ENCODE measurements around the gene MESD.
"Not testable (repeated sequence)": the region's sequence is repeated elsewhere in the genome, so short reads cannot be mapped to it uniquely, and the experiment has no call there.

Gene MESD

DNA sequence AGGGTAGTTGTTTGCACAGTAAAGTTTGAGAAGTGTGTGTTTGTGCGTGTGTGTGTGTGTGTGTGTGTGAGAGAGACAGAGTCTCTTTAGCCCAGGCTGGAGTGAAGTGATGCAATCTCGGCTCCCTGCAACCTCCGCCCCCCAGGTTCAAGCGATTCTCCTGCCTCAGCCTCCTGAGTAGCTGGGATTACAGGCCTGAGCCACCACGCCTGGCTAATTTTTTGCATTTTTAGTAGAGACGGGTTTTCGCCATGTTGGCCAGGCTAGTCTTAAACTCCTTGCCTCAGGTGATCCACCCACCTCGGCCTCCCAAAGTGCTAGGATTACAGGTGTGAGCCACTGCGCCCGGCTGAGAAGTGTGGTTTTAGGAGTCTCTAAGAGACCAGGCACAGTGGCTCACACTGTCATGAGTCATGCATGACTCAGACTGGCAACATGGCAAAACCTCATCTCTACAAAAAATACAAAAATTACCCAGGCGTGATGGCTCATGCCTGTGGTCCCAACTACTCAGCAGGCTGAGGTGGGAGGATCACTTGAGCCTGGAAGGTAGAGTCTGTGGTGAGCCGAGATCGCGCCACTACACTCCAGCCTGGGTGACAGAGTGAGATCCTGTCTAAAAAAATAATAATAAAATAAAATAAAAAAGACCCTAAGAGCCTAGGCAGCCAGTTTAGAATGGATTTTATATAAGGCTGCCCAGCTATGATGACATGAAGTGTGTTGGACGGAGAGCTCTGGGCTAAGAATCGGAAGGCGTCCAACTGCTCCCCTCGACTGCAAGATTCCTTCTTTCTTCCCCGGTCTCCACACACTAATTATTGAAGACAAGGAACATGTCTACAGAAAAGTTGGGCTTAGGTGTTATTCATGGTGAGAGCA lies 33.8 kb downstream of the MESD start:
- H3K27me3 ChIP-seq (replicated peaks; ENCODE audit: control insufficient read depth, insufficient read depth, low read length); H3K9me3 ChIP-seq (ENCODE audit: control insufficient read depth, low read length); H3K9ac ChIP-seq (ENCODE audit: low read length); H3K4me3 ChIP-seq (ENCODE audit: low read length); H3K4me1 ChIP-seq (ENCODE audit: control insufficient read depth, insufficient read depth, low read length): not testable (repeated sequence)
- peak; percentile 80 for DNase-seq (ENCODE audit: low read depth)
- H3K36me3 ChIP-seq (ENCODE audit: control insufficient read depth, insufficient read depth, low read length, severe bottlenecking), result peaks cover 13% of the 10 kb centered on the region

DNA sequence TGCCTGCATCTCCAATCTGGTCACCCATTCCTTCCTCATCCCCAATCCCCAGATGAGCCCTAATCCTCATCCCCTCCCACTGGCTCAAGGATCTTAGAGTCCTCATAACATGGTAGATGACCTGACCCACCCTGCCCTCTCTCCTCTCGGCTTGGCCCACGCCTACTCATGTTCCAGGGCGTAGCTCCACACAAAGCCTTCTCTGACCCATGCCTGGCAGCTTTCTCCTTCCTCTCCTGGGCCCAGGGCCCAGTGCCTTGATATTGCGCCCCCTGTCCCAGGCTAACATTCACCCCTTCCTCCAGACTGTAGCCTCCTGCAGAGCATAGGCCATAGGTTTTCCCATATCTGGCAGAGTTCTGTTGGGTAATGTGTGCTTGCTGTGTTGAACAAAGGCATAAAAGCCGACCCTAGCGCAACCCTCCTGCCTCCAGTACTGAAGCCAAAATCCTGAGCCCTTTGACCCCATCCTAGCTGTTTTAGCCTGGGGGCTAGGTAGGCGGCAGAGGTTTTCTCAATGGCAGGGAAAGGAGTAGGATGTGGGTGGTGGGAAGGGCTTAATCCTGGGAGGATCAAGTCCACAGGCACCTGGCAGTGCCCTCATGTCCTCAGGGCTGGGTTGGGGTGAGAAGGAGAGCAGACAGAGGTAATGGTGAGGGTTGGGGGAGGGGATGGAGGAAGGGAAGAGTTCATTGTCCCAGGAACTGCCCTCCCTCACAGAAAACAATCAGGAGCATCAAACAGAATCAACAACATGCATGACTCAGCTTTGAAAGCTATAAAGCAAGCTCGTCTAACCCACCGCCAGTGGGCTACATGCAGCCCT lies 35.5 kb downstream of the MESD start:
- Histone ChIP-seq H3K36me3 (ENCODE audit: control insufficient read depth, insufficient read depth, low read length, severe bottlenecking) (peaks cover 29% of the 10 kb centered on the region), H3K4me3 (ENCODE audit: low read length) (no peak overlapping the region), H3K27me3 (replicated peaks; ENCODE audit: control insufficient read depth, insufficient read depth, low read length) (no peaks in the 10 kb centered on the region), H3K4me1 (ENCODE audit: control insufficient read depth, insufficient read depth, low read length) (peaks cover 5% of the 10 kb centered on the region), H3K9me3 (ENCODE audit: control insufficient read depth, low read length) (no peaks in the 10 kb centered on the region), H3K9ac (ENCODE audit: low read length) (no peak overlapping the region)
- DNase-seq (ENCODE audit: low read depth), result no peak

DNA sequence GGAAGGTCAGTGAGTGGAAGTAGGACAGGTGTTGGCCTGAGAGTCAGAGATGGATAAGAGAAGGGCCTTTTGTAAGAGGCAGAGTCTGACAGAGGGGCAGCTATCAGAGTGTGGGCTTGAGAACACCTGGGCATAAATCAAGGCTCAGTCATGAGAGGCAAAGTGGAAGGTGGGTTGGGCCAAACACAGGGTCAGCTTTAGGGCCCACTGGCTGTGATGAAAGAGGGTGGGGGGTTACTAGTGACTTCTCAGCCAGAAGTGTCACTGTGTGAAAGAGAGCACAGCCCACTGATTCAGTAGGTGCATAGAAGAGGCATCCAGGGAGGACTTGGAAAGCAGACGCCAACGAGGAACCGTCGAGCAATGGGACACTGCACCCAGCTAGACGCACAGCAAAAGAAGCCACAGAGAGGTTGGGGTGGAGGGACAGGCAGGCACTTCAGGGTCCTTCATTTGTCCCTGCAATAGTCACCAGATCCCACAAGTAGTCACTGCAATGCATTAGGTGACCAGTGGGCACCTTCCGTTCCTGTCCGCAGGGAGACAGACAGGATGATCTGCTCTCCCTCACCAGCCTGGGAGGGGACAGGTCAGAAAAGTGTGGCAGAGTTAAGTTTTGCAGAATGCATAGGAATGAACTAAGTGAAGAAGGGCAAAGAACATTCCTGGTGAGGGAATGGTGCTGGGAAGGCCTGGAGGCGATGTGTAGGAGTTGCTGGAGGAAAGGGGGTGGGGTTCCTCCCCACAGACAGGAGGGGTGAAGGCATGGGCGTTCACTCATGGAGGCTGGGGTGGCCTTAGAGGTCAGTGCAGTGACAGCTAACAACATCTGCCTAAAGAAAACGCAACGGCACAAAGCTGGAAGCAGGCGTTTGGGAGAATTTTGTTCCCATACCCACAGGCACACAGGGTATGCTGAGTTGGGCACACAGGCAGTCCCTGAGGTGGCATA lies 36.3 kb downstream of the MESD start:
- Histone ChIP-seq H3K27me3 (replicated peaks; ENCODE audit: control insufficient read depth, insufficient read depth, low read length) (no peaks in the 10 kb centered on the region), H3K4me1 (ENCODE audit: control insufficient read depth, insufficient read depth, low read length) (peaks cover 5% of the 10 kb centered on the region), H3K9me3 (ENCODE audit: control insufficient read depth, low read length) (no peaks in the 10 kb centered on the region), H3K36me3 (ENCODE audit: control insufficient read depth, insufficient read depth, low read length, severe bottlenecking) (peaks cover 38% of the 10 kb centered on the region), H3K4me3 (ENCODE audit: low read length) (no peak overlapping the region), H3K9ac (ENCODE audit: low read length) (no peak overlapping the region)
- no peak for DNase-seq (ENCODE audit: low read depth)

DNA sequence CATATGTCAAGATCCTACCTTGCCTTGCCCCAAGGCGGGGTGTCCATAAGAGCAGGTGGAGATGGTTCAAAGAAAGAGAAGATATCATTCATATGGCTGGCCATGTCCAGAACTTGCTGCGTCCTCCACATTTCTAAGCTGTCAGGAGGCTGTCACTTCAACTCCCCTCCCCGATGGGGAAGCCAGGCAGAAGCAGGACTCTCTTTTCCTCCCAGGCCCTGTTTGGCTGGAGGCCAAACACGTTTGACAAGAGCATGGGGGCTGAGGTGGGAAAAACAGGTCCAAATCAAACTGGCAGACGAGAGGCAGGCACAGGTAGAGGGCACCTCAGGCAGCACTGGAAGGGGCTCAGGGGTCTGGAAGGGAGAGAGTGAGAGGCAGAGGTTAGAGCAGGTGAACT lies 37.7 kb downstream of the MESD start:
- no peak overlapping the region for H3K9ac ChIP-seq (ENCODE audit: low read length)
- H3K9me3 ChIP-seq (ENCODE audit: control insufficient read depth, low read length), result no peaks in the 10 kb centered on the region
- peaks cover 51% of the 10 kb centered on the region for H3K36me3 ChIP-seq (ENCODE audit: control insufficient read depth, insufficient read depth, low read length, severe bottlenecking)
- no peaks in the 10 kb centered on the region for H3K27me3 ChIP-seq (replicated peaks; ENCODE audit: control insufficient read depth, insufficient read depth, low read length)
- no peak for DNase-seq (ENCODE audit: low read depth)
- H3K4me3 ChIP-seq (ENCODE audit: low read length), result no peak overlapping the region
- peaks cover 5% of the 10 kb centered on the region for H3K4me1 ChIP-seq (ENCODE audit: control insufficient read depth, insufficient read depth, low read length)

DNA sequence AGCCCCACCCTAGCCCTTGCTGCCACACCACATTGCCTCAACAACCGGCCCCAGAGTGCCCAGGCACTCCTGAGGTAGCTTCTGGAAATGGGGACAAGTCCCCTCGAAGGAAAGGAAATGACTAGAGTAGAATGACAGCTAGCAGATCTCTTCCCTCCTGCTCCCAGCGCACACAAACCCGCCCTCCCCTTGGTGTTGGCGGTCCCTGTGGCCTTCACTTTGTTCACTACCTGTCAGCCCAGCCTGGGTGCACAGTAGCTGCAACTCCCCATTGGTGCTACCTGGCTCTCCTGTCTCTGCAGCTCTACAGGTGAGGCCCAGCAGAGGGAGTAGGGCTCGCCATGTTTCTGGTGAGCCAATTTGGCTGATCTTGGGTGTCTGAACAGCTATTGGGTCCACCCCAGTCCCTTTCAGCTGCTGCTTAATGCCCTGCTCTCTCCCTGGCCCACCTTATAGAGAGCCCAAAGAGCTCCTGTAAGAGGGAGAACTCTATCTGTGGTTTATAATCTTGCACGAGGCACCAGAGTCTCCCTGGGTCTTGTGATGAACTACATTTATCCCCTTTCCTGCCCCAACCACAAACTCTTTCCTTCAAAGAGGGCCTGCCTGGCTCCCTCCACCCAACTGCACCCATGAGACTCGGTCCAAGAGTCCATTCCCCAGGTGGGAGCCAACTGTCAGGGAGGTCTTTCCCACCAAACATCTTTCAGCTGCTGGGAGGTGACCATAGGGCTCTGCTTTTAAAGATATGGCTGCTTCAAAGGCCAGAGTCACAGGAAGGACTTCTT lies 39.1 kb downstream of the MESD start:
- no peaks in the 10 kb centered on the region for H3K4me1 ChIP-seq (ENCODE audit: control insufficient read depth, insufficient read depth, low read length)
- no peak overlapping the region for H3K9ac ChIP-seq (ENCODE audit: low read length)
- no peak overlapping the region for H3K4me3 ChIP-seq (ENCODE audit: low read length)
- DNase-seq (ENCODE audit: low read depth), result no peak
- H3K36me3 ChIP-seq (ENCODE audit: control insufficient read depth, insufficient read depth, low read length, severe bottlenecking), result peaks cover 63% of the 10 kb centered on the region
- H3K9me3 ChIP-seq (ENCODE audit: control insufficient read depth, low read length), result no peaks in the 10 kb centered on the region
- H3K27me3 ChIP-seq (replicated peaks; ENCODE audit: control insufficient read depth, insufficient read depth, low read length), result no peaks in the 10 kb centered on the region

DNA sequence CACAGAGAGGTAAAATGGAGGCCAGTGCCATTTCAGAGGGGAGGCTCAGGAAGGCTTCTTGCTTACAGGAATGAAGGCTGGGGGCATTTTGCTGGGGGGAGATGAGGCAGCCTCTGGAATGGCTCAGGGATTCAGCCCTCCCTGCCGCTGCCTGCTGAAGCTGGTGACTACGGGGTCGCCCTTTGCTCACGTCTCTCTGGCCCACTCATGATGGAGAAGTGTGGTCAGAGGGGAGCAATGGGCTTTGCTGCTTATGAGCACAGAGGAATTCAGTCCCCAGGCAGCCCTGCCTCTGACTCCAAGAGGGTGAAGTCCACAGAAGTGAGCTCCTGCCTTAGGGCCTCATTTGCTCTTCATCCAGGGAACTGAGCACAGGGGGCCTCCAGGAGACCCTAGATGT lies 39.9 kb downstream of the MESD start:
- H3K36me3 ChIP-seq (ENCODE audit: control insufficient read depth, insufficient read depth, low read length, severe bottlenecking), result peaks cover 71% of the 10 kb centered on the region
- no peaks in the 10 kb centered on the region for H3K27me3 ChIP-seq (replicated peaks; ENCODE audit: control insufficient read depth, insufficient read depth, low read length)
- no peaks in the 10 kb centered on the region for H3K9me3 ChIP-seq (ENCODE audit: control insufficient read depth, low read length)
- no peaks in the 10 kb centered on the region for H3K4me1 ChIP-seq (ENCODE audit: control insufficient read depth, insufficient read depth, low read length)
- no peak overlapping the region for H3K4me3 ChIP-seq (ENCODE audit: low read length)
- no peak overlapping the region for H3K9ac ChIP-seq (ENCODE audit: low read length)
- no peak for DNase-seq (ENCODE audit: low read depth)

DNA sequence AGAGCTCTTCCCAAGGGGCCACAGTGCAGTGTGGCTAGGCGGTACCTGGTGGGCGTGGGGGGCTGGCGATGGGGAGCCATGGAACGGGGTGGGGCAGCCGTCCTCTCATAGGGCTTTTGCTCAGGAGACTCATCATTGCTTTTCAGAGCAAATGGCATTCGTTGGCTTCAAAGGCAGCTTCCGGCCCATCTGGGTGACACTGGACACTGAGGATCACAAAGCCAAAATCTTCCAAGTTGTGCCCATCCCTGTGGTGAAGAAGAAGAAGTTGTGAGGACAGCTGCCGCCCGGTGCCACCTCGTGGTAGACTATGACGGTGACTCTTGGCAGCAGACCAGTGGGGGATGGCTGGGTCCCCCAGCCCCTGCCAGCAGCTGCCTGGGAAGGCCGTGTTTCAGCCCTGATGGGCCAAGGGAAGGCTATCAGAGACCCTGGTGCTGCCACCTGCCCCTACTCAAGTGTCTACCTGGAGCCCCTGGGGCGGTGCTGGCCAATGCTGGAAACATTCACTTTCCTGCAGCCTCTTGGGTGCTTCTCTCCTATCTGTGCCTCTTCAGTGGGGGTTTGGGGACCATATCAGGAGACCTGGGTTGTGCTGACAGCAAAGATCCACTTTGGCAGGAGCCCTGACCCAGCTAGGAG lies 40.8 kb downstream of the MESD start:
- Histone ChIP-seq H3K27me3 (replicated peaks; ENCODE audit: control insufficient read depth, insufficient read depth, low read length) (no peaks in the 10 kb centered on the region), H3K4me3 (ENCODE audit: low read length) (no peak overlapping the region), H3K36me3 (ENCODE audit: control insufficient read depth, insufficient read depth, low read length, severe bottlenecking) (peaks cover 78% of the 10 kb centered on the region), H3K9ac (ENCODE audit: low read length) (no peak overlapping the region), H3K9me3 (ENCODE audit: control insufficient read depth, low read length) (no peaks in the 10 kb centered on the region), H3K4me1 (ENCODE audit: control insufficient read depth, insufficient read depth, low read length) (no peaks in the 10 kb centered on the region)
- DNase-seq (ENCODE audit: low read depth), result no peak

DNA sequence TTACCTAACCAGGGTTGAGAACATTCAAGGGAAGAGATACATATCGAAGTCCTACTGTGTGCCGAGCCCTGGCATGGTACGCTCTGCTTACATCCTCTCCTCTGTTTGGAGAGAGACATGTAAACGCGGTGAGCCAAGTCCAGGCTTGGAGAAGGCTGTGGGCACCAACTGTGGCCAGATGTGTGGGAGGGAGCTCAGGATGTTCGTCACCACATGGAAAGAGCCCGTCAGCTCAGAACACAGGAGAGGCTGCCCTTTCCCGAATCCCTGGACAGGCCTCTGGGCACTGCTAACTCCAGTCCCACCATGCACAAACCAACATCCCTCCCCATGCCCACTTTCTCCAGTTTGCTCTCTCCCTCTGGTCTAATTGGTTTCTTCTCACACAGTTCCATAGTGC lies 43.0 kb downstream of the MESD start:
- Histone ChIP-seq H3K9ac (ENCODE audit: low read length) (no peak overlapping the region), H3K36me3 (ENCODE audit: control insufficient read depth, insufficient read depth, low read length, severe bottlenecking) (peaks cover 95% of the 10 kb centered on the region), H3K4me3 (ENCODE audit: low read length) (no peak overlapping the region), H3K27me3 (replicated peaks; ENCODE audit: control insufficient read depth, insufficient read depth, low read length) (no peaks in the 10 kb centered on the region), H3K4me1 (ENCODE audit: control insufficient read depth, insufficient read depth, low read length) (no peaks in the 10 kb centered on the region), H3K9me3 (ENCODE audit: control insufficient read depth, low read length) (no peaks in the 10 kb centered on the region)
- no peak for DNase-seq (ENCODE audit: low read depth)

DNA sequence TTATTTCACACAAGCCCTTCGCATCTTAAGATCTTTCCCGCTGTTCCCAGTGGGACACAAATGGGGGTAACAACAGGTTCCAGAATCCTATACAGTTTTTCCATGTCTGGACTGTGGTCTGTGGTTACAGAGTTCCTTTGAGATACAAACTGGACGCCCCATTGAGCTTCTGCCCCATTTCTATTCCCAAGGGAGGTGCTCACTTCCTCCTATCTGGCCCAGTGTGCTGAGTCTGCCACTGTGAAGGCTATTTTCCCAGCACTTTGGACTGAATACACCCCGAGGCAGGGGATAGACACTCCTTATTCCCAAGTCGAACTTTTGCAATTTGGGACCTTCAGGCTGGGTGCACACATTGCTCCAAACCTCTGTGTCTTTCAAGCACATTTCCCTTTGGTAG lies 44.0 kb downstream of the MESD start:
- Histone ChIP-seq H3K9me3 (ENCODE audit: control insufficient read depth, low read length) (no peaks in the 10 kb centered on the region), H3K4me3 (ENCODE audit: low read length) (no peak overlapping the region), H3K36me3 (ENCODE audit: control insufficient read depth, insufficient read depth, low read length, severe bottlenecking) (peaks cover 95% of the 10 kb centered on the region), H3K9ac (ENCODE audit: low read length) (no peak overlapping the region), H3K27me3 (replicated peaks; ENCODE audit: control insufficient read depth, insufficient read depth, low read length) (no peaks in the 10 kb centered on the region), H3K4me1 (ENCODE audit: control insufficient read depth, insufficient read depth, low read length) (no peaks in the 10 kb centered on the region)
- no peak for DNase-seq (ENCODE audit: low read depth)

DNA sequence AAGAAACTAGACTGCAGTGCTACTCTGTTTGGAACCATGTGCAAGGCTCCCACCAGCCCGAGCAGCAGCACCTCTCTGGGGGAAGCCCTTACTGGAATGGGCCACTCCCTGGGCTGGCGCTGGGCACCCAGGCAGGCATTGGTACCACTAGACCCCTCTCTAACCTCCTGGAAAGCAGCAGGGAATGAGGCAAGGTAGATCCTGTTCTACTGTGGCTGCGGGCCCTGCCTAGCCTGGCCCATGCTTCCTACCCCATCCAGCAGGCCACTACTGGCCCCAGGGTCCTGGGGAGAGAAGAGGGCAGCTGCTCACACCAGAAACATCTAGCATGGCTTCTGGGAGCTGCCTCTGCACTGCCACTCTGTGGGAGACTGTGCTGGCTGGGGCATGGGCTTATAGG lies 44.8 kb downstream of the MESD start:
- Histone ChIP-seq H3K36me3 (ENCODE audit: control insufficient read depth, insufficient read depth, low read length, severe bottlenecking) (peaks cover 95% of the 10 kb centered on the region), H3K4me1 (ENCODE audit: control insufficient read depth, insufficient read depth, low read length) (no peaks in the 10 kb centered on the region), H3K27me3 (replicated peaks; ENCODE audit: control insufficient read depth, insufficient read depth, low read length) (no peaks in the 10 kb centered on the region), H3K9me3 (ENCODE audit: control insufficient read depth, low read length) (no peaks in the 10 kb centered on the region), H3K9ac (ENCODE audit: low read length) (no peak overlapping the region), H3K4me3 (ENCODE audit: low read length) (no peak overlapping the region)
- DNase-seq (ENCODE audit: low read depth), result no peak
